Superior temporal gyrus (tissue), 1 donor: ENCODE results near the gene VAT1L.

Experiments used
- DNase-seq: peaks from one replicate; pipeline ENCODE4 v3.0.0-alpha.2; 2016; ENCODE audit errors: extremely low spot score

Gene VAT1L

GRCh38 chr16:77834635-77835540 lies 46.5 kb downstream of the VAT1L start:
- no peak for DNase-seq

DNA sequence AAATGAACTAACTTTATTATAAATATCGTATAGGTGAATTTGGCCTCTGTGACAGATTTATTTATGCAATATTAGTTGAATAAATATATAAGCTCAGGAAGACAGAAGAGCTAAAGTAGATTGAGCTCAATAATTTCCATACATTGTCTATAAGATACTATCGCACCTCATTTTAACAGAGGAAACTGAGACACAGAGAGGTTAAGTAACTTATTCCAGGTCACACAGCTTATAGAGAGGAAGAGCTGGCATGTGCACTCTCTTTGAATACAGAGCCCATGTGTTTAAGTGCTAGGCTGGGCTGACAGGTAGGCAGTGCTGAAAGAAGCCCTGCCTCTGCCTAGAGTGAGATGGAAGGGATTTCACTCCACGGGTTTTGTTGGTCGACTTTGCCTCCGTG lies 48.4 kb downstream of the VAT1L start:
- no peak for DNase-seq

DNA sequence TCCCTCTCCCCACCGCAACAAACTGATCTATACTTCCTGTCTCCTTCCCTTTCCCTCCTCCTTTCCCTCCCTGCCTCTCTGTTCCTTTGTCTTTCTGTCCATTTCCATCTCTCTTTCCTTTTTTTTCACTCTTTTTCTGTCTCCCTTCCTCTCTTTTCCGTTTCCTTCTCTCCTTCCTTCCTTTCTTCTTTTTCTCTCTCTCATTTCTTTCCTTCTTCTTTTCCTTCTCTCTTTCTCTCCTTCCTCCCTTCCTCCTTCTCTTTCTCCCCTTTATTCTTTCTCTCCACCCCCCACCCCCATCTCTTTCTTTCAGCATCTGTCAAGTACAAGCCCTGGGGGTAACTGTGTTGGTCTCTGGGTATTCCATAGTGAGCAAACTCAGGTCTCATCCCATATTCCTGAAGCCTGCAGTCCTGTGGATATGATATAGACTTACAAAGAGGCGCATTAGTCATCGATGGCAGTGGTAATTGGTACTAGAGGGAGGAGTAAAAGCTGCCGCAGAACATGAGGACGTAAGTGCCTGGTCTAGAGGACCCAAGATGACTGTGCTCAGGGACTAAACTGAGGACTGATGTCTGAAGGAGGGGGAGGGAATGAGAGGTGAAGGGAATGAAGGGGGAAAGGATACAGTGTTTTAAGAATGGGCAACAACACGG lies 50.4 kb downstream of the VAT1L start:
- DNase-seq = no peak

DNA sequence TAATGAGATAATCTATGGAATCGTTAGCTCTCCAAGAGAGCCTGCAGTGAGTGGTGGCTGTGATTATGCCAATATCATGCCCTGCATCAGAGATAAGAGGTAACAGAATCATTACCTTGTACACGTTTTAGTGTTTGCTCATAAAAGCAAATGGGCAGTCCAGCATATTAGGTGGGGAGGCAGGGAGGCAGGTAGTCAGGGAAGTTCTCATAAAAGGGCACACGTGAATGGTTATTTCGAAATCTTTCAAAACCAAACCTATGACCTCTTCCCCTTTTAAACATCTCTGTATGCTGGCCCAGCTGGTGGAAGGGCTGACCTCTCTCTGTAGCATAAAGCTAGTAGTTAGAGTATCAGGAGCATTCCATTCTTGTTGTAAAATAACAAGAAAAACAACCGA lies 51.7 kb downstream of the VAT1L start:
- no peak for DNase-seq

DNA sequence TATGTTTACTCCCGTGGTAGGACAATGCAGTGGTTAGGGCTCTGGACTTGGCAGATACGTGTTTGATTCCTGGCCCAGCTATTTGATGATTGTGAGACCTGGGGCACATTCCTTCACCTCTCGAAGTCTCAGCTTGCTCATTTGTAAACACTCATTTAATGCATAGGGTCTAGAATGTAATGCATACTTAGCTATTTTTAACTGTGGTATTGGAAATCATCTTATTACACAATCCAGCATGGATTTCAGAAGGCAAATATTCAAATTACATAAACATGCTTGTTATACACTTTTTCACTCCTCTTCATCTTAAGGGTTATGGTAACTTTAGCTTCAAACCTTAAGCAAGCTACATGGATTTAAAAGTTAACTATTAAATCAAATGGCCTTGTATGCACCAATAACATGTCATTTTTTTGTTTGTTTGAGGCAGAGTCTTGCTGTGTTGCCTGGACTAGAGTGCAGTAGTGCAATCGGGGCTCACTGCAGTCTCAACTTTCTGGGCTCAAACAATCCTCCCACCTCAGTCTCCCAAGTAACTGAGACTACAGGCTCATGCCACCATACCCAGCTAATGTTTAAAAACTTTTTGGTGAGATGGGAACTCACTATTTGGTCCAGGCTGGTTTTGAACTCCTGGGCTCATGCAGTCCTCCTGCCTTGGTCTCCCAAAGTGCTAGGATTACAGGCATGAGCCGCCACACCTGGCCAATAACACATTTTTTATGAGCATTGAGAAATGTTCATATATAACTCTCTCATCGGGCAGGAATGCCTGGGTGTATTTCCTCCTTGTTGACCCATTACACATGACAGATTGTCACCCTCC lies 52.5 kb downstream of the VAT1L start:
- no peak for DNase-seq

DNA sequence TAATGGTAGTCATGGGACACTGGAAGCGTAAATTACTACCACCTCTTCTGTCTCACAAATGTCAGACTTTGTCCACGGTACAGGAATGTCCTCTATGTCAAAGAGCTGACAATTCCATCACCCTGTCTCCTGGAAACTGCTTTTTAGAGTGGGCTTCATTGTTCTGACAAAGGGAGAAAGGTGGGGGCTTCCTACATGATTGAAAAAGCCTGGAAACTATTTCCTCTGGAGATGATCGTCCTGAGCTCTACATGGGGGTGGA lies 53.1 kb downstream of the VAT1L start:
- DNase-seq = no peak

- no peak for DNase-seq
Measured at GRCh38 chr16:77842468-77842867, 54.1 kb downstream of the VAT1L start.

GRCh38 chr16:77843405-77843804 lies 55.0 kb downstream of the VAT1L start:
- no peak for DNase-seq

GRCh38 chr16:77844801-77845200 lies 56.4 kb downstream of the VAT1L start:
- DNase-seq = no peak

- no peak for DNase-seq
Measured at GRCh38 chr16:77849646-77850258, 61.4 kb downstream of the VAT1L start.

DNA sequence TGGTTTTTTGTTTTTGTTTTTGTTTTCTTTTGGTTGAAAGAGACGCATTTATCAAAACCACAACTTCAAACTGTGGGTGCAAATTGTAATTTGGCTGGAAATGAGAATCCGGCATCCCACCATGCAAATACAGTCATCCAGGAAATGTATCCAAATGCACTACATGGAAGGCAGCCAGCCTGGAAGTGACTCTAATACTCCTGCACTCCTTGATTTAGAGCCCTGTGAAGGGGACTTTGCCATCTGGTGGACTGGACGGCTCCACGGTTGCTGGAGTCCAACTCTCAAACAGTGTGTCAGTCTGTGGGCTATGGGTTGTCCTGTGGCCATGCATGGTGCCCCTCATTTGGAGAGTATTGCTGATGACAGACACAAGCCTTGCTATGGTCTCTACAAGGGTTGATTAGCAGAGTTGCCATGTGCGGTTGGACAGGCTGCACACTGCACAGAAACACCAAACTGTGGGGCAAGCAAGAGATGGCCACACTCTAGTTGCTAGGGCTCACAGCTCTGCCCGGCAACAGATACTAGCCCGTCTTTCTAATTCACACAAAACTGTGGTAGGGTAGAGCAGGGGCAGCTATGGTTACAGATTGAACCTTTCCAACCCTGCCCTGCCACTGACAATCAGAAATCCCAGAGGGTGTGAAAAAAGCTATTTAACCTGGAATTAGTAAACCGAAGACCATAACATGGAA lies 62.4 kb downstream of the VAT1L start:
- DNase-seq = no peak

DNA sequence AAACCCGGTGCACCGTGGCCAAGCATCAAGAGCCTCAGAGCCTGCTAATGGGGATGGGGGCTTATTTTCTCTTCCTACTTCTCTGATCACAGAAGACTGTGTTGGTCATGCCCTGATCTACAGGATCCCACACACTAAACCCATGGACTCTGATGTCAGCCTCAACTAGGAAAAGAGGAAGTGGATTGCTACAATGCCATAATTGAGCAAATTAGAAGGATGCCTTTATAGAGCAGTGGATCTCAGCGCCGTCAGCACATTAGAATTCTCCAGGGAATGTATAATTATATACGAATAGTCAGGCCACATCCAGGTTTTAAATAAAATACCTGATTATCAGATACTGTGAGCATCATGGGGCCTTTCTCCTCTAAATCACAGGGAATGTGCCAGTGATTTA lies 64.8 kb downstream of the VAT1L start:
- no peak for DNase-seq

DNA sequence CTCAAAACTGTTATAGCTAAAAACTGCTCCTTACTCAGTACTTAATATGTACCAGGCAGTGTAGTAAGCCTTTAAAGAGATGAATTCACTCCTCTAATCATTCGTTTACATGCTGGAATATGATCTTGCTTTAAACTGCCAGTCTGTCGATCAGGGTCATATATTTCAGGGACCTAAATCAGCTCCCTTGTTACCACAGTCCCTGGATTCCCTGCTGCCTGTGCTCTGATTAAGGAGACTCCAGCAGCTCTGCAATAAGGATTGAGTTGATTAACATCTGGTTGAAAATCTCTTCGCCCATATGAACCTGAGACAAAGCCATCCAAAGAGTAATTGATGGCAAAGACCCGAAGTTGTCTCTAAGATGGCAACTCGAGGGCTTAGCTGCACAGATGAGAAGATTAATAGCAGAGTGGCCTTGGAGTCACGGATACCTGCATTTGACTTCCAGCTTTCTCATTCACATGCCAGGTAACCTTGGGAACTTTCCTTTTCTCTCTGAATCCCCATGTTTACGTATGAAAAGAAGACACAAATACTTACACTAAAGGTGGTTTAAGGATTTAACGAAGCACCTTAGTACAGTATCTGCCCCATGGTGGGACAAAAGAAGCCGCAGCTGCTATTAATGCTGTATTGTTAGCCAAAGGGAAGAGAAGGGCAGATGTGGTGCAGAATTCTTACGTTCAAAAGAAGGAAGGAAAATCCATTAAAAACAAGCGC lies 68.2 kb downstream of the VAT1L start:
- no peak for DNase-seq

DNA sequence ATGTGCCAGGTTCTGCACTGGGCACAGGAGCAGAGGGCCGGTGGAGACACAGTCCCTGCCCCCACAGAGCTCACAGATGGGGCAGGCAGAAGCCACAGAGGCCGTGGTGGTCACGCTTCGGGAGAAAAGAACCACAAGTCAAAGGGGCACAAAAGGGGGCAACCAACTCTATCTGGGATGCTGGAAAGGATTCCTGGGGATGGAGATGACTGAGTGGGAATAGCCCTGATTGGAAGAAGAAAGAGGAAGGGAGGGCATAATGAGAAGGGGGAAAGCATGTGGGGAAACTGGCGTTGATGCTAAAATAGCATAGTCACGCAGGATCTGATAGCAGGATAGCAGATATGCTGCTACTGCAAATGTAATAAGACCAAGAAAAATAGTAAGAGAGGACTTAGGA lies 69.7 kb downstream of the VAT1L start:
- DNase-seq = no peak

DNA sequence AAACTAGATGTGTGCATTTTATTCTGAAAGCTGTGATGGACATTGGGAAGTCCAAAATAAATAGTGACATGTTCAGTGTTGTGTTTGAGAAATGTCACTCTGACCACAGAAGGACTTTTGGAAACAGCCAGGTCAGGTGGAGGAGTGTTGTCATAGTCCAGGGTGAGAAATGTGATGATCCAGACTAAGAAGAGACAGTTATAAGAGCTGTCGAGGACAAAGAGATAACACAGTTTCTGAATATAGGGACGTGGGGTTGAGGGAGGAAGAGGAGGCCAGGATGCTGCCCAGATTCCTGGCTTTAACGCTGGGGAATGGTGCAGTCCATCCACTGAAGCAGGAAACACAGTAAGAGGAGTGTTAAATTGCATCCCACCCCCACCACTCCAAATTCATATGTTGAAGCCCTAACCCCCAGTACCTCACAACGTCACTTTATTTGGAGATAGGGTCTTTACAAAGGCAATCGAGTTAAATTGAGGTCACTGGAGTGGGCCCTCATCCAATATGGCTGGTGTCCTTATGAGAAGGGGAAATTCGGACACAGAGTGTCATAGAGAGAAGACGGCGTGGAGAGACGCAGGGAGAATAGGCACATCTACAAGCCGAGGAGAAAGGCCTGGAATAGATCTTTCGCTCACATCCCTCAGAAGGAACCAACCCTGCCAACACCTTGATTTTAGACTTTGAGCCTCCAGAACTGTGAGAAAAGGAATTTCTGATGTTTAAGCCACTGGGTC lies 71.3 kb downstream of the VAT1L start:
- no peak for DNase-seq

GRCh38 chr16:77860953-77861352 lies 72.6 kb downstream of the VAT1L start:
- DNase-seq = no peak

DNA sequence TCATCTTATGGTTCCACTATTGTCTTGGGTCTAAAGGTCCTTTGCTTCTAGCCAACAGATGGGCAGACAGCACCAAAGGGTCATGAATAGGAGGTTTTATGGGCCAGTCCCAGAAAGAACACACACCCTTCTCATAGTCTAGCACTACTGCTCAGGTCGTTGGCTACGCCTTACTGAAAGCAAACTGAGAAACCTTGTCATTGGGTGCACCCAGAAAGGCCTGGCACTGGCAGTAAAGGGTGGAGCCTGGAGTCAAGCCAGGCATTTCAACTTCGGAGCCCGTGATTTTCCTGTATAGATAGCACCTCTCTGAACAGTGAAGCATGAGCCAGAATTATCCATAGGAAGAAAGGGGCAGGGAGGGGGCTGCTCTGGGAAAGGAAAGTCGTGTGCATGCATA lies 74.9 kb downstream of the VAT1L start:
- DNase-seq = no peak

DNA sequence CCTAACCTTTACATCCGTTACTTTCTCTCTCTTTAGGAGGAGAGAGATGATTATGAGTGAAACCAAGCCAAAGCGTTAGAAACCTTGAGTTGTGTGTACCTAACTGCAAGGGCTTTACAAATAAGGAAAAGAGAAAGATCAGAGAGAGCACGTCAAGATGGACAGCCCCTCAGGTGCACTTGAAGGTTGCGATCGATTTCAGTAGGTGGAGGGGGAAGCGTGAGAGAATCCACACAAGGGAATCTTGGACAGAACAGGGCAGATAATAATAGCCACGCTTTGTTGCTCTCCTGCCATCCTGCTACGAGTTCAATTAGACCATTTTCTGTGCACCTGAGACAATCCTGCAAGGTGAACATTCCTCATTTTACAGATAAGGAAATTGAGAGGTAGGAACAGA lies 78.4 kb downstream of the VAT1L start:
- DNase-seq = no peak

GRCh38 chr16:77868052-77868451 lies 79.7 kb downstream of the VAT1L start:
- DNase-seq = no peak

- no peak for DNase-seq
Measured at GRCh38 chr16:77868478-77868877, 80.1 kb downstream of the VAT1L start.
